Effector memory CD8-positive, alpha-beta T cell (primary cell): ENCODE data around the gene KIFAP3.
"Not testable (repeated sequence)": the region's sequence is repeated elsewhere in the genome, so short reads cannot be mapped to it uniquely, and the experiment has no call there.

Source experiments
- ATAC-seq: fragments of 150-1000 bp; cut with Tn5 transposase; replicated peaks from 2 replicates; pipeline ENCODE4 v1.10.0; 2021; ENCODE audit warnings: mild to moderate bottlenecking, moderate library complexity
- DNase-seq, 3 experiments: peaks; one replicate each; pipeline ENCODE4 v3.0.0; 2021
- H3K27ac Mint-ChIP-seq, 2 donors: one replicate each; pipeline ENCODE4 v1.8.0; 2022; ENCODE audit warnings: mild to moderate bottlenecking in 2 of 2, mixed read lengths in 2 of 2, moderate library complexity in 2 of 2
- H3K27me3 Mint-ChIP-seq, 2 donors: one replicate each; pipeline ENCODE4 v1.8.0; 2022; ENCODE audit warnings: mixed read lengths in 2 of 2
- H3K36me3 Mint-ChIP-seq: one replicate; pipeline ENCODE4 v1.8.0; 2022; ENCODE audit warnings: mild to moderate bottlenecking, moderate library complexity, mixed read lengths; ENCODE audit not compliant: insufficient read depth
- H3K4me1 Mint-ChIP-seq, 2 donors: one replicate each; pipeline ENCODE4 v1.8.0; 2022; ENCODE audit warnings: low read depth in 2 of 2, mixed read lengths in 2 of 2
- H3K4me3 Mint-ChIP-seq, 2 donors: one replicate each; pipeline ENCODE4 v1.8.0; 2022; ENCODE audit warnings: mild to moderate bottlenecking in 2 of 2, mixed read lengths in 2 of 2, moderate library complexity in 2 of 2
- H3K9me3 Mint-ChIP-seq, 2 donors: one replicate each; pipeline ENCODE4 v1.8.0; 2022; ENCODE audit warnings: mixed read lengths in 2 of 2

Gene KIFAP3

GRCh38 chr1:169877800-169878491 is 196.5 kb downstream of the KIFAP3 start:
- peaks cover 56% of the 10 kb centered on the region for H3K36me3 Mint-ChIP-seq
- H3K4me3 Mint-ChIP-seq = no peak overlapping the region
- no peaks in the 10 kb centered on the region for H3K9me3 Mint-ChIP-seq
- no peaks in the 10 kb centered on the region for H3K27me3 Mint-ChIP-seq
- no peak overlapping the region for H3K27ac Mint-ChIP-seq
- peaks cover 10 to 19% of the 10 kb centered on the region in 2 donors for H3K4me1 Mint-ChIP-seq
- ATAC-seq (no peak), DNase-seq (no peak)

- DNase-seq (no peak), ATAC-seq (no peak)
- Mint-ChIP-seq H3K4me3 (no peak overlapping the region), H3K9me3 (no peaks in the 10 kb centered on the region), H3K27ac (no peak overlapping the region), H3K4me1 (peaks cover 8 to 13% of the 10 kb centered on the region in 2 donors), H3K27me3 (no peaks in the 10 kb centered on the region), H3K36me3 (peaks cover 82% of the 10 kb centered on the region)
Observed at GRCh38 chr1:169874229-169874628, 200.3 kb downstream of the KIFAP3 start.

DNA sequence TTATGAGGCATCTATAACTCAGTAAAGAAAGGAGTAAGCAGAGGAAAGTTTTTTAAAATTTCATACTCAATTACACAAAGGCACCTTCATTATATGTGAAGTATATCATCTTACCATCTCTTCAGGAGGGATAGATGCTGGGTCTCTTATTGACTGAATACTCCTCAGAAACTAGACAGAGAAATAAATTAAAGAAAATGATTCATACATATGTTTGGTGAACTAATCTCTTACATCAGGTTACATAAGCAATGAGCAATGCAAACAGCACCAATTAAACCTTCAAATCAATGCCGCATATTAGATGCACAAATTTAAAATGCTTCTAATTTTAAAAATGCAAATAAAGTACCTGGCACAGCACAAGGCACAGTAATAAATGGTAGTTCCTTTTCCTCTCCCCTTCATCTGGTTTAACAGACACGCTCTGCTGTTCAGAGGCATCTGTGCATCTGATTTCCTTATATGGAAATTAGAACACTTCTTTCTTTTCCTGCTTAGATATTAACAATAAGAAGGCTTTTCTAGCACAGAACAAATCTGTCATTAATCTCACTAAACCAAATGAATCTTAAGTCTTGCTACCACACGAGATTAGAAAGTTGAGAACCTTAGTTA is 200.8 kb downstream of the KIFAP3 start:
- DNase-seq (no peak), ATAC-seq (no peak)
- Mint-ChIP-seq H3K9me3 (no peaks in the 10 kb centered on the region), H3K27ac (no peak overlapping the region), H3K36me3 (peaks cover 88% of the 10 kb centered on the region), H3K4me1 (peaks cover 3 to 10% of the 10 kb centered on the region in 2 donors), H3K27me3 (no peaks in the 10 kb centered on the region), H3K4me3 (no peak overlapping the region)

- peaks cover 93% of the 10 kb centered on the region for H3K36me3 Mint-ChIP-seq
- H3K4me3 Mint-ChIP-seq = no peak overlapping the region
- no peak overlapping the region for H3K27ac Mint-ChIP-seq
- peaks cover 1 to 14% of the 10 kb centered on the region in 2 donors for H3K4me1 Mint-ChIP-seq
- DNase-seq (no peak), ATAC-seq (no peak)
- no peaks in the 10 kb centered on the region for H3K9me3 Mint-ChIP-seq
- H3K27me3 Mint-ChIP-seq = no peaks in the 10 kb centered on the region
Observed at GRCh38 chr1:169872906-169873305, 201.6 kb downstream of the KIFAP3 start.

GRCh38 chr1:169871988-169872387 is 202.5 kb downstream of the KIFAP3 start:
- not testable (repeated sequence) for ATAC-seq, H3K4me3 Mint-ChIP-seq, H3K27me3 Mint-ChIP-seq, H3K9me3 Mint-ChIP-seq, DNase-seq, H3K27ac Mint-ChIP-seq
- H3K36me3 Mint-ChIP-seq = peaks cover 94% of the 10 kb centered on the region
- H3K4me1 Mint-ChIP-seq = peaks cover 1 to 14% of the 10 kb centered on the region in 2 donors
